SK-N-SH treated with all-trans-retinoic acid at 6 μM for 48 hours (cell line): ENCODE measurements around the gene ETV6.

Experiments
- ATAC-seq: fragments of 200-7000 bp; cut with Tn5 transposase; 3 replicates; pipeline ENCODE4 v1.9.1; 2020; ENCODE audit warnings: mild to moderate bottlenecking, moderate library complexity
- ARNTL ChIP-seq: fragments of 450-650 bp; formaldehyde crosslinking; IDR thresholded peaks from 2 replicates; pipeline ENCODE4 v1.5.0; 2020; ENCODE audit warnings: low read depth, mild to moderate bottlenecking, moderate library complexity, borderline replicate concordance
- BACH2 ChIP-seq: fragments of 250-450 bp; sonication (Bioruptor Pico); IDR thresholded peaks from 2 replicates; pipeline ENCODE4 v1.9.0; 2021; ENCODE audit warnings: mild to moderate bottlenecking, borderline replicate concordance
- CREB5 ChIP-seq: fragments of 250-450 bp; sonication (Bioruptor Pico); IDR thresholded peaks from 2 replicates; pipeline ENCODE4 v1.5.1; 2020; ENCODE audit warnings: low read depth, mild to moderate bottlenecking, moderate library complexity
- CSDC2 ChIP-seq: fragments of 250-450 bp; sonication (Bioruptor Pico); IDR thresholded peaks from 2 replicates; pipeline ENCODE4 v1.5.0; 2020; ENCODE audit warnings: mild to moderate bottlenecking, moderate library complexity
- ESRRG ChIP-seq: fragments of 250-450 bp; sonication (Bioruptor Pico); IDR thresholded peaks from 2 replicates; pipeline ENCODE4 v1.6.1; 2021; ENCODE audit warnings: mild to moderate bottlenecking
- GLIS3 ChIP-seq: fragments of 250-450 bp; sonication (Bioruptor Pico); IDR thresholded peaks from 2 replicates; pipeline ENCODE4 v1.5.0; 2020; ENCODE audit warnings: mild to moderate bottlenecking, moderate library complexity
- ISL1 ChIP-seq: fragments of 250-450 bp; sonication (Bioruptor Pico); IDR thresholded peaks from 2 replicates; pipeline ENCODE4 v2.1.2; 2022; ENCODE audit warnings: mild to moderate bottlenecking, moderate library complexity
- OSR1 ChIP-seq: fragments of 250-450 bp; sonication (Bioruptor Pico); IDR thresholded peaks from 2 replicates; pipeline ENCODE4 v1.8.0; 2022; ENCODE audit warnings: moderate library complexity, mild to moderate bottlenecking, inconsistent platforms
- SNAI2 ChIP-seq: fragments of 250-450 bp; sonication (Bioruptor Pico); IDR thresholded peaks from 2 replicates; pipeline ENCODE4 v1.5.0; 2020; ENCODE audit warnings: mild to moderate bottlenecking, moderate library complexity
- ZC3H10 ChIP-seq: fragments of 250-450 bp; sonication (Bioruptor Pico); IDR thresholded peaks from 2 replicates; pipeline ENCODE4 v1.5.1; 2021; ENCODE audit warnings: mild to moderate bottlenecking, moderate library complexity
- ZFP3 ChIP-seq: fragments of 250-450 bp; sonication (Bioruptor Pico); IDR thresholded peaks from 2 replicates; pipeline ENCODE4 v1.5.0; 2020; ENCODE audit warnings: mild to moderate bottlenecking, moderate library complexity
- ZNF565 ChIP-seq: fragments of 450-650 bp; formaldehyde crosslinking; conservative IDR thresholded peaks from 2 replicates; pipeline ENCODE4 v1.5.0; 2020; ENCODE audit warnings: low read depth, mild to moderate bottlenecking, moderate library complexity
- ZNF70 ChIP-seq: fragments of 450-650 bp; formaldehyde crosslinking; IDR thresholded peaks from 2 replicates; pipeline ENCODE4 v1.5.0; 2020; ENCODE audit warnings: mild to moderate bottlenecking, moderate library complexity
- ZNF8 ChIP-seq: fragments of 450-650 bp; formaldehyde crosslinking; IDR thresholded peaks from 2 replicates; pipeline ENCODE4 v1.5.0; 2020; ENCODE audit warnings: mild to moderate bottlenecking, moderate library complexity
- TF ChIP-seq, protein P1 (sequence below): fragments of 250-450 bp; sonication (Bioruptor Pico); IDR thresholded peaks from 2 replicates; pipeline ENCODE4 v1.8.0; 2021; ENCODE audit warnings: low read depth, mild to moderate bottlenecking, moderate library complexity, borderline replicate concordance
- TF ChIP-seq, protein P2 (sequence below): fragments of 250-450 bp; sonication (Bioruptor Pico); IDR thresholded peaks from 2 replicates; pipeline ENCODE4 v1.5.0; 2020; ENCODE audit warnings: mild to moderate bottlenecking, moderate library complexity
- TF ChIP-seq, protein P3 (sequence below): fragments of 250-450 bp; sonication (Bioruptor Pico); IDR thresholded peaks from 2 replicates; pipeline ENCODE4 v1.5.1; 2021; ENCODE audit warnings: mild to moderate bottlenecking, moderate library complexity

Gene ETV6

DNA sequence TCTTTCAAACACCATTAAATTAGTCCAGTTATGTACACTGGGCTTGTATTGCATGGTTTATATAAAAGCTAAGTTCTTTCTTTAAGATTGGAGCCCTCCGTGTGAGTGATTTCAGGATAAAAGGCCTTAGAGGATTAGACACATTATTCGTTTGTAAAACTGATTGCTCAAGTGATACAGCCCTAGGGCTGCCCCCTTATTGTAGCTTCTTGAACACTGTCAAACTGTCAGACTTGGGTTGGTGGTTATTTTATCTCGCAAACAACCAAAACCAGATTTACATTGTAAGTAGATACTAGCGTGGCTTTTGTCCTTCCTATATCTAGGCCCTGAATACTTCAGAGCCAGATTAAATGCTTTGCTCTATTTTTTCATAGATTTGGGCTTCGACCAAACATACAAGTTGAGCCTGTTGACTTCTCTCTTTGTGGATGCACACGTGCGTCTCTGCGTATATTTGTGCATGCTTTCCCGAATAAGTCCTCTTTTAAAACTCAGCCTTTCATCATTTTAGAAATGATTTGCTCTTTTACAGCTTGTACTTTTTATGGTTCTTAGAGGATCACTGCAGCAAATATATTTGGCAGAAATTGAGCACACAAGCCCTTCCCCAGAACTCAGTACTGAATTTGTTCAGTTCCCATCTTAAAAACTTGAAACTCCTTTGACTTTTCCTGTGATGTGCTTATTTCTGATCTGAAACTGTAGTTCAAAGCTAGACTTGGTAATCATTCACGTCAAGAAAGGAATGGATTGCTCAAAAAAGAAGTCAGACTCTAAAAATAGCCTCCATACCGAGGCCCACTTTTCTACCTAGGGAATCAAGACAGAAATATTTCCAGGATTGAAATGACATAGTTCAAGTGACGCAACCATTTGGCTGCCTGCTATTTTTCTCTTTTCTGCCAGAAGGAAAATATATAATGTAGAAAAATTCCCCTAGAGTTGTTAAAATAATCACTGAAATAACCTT lies 129.5 kb downstream of the ETV6 start:
- no peak for ATAC-seq
- TF ChIP-seq GLIS3 = no peak

DNA sequence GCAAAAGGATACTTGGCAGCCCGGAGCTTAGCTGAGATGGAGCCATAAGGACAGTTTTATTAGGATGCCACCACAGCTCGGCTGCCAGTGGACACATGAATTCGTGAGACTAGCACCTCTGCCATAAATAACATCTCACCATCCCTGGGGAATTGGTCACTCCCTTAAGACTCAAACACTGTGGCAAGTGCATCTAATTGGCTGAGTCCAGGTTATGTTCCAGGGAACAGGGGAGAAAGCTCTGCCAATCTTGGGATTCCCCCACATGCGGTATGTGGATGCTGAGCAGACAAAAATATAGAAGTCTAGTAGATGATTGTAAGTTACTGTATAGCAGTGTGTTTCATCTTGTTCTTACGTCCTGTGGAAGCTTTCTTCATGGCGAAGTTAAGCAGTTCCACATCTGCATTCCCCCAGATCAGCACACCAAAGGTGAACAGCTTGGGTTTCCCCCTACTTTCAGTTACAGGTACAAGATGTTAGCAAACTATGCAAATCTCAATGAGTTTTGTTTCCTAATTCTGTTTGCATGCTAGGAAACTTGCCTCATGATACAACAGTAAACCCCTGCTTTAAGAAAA lies 131.1 kb downstream of the ETV6 start:
- ATAC-seq = no peak
- TF ChIP-seq ISL1 (no peak), ARNTL (CRISPR knock-in tag) (no peak), GLIS3 (no peak), BACH2 (CRISPR knock-in tag) (no peak), ZNF8 (CRISPR knock-in tag) (no peak), OSR1 (CRISPR knock-in tag) (no peak), SNAI2 (no peak), ESRRG (CRISPR knock-in tag) (no peak), ZNF565 (CRISPR knock-in tag) (no peak), ZFP3 (CRISPR knock-in tag) (no peak), CSDC2 (CRISPR knock-in tag) (no peak)
- TF ChIP-seq, protein P1, sequence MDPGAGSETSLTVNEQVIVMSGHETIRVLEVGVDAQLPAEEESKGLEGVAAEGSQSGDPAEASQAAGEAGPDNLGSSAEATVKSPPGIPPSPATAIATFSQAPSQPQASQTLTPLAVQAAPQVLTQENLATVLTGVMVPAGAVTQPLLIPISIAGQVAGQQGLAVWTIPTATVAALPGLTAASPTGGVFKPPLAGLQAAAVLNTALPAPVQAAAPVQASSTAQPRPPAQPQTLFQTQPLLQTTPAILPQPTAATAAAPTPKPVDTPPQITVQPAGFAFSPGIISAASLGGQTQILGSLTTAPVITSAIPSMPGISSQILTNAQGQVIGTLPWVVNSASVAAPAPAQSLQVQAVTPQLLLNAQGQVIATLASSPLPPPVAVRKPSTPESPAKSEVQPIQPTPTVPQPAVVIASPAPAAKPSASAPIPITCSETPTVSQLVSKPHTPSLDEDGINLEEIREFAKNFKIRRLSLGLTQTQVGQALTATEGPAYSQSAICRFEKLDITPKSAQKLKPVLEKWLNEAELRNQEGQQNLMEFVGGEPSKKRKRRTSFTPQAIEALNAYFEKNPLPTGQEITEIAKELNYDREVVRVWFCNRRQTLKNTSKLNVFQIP (CRISPR knock-in tag) = no peak
- TF ChIP-seq, protein P2, sequence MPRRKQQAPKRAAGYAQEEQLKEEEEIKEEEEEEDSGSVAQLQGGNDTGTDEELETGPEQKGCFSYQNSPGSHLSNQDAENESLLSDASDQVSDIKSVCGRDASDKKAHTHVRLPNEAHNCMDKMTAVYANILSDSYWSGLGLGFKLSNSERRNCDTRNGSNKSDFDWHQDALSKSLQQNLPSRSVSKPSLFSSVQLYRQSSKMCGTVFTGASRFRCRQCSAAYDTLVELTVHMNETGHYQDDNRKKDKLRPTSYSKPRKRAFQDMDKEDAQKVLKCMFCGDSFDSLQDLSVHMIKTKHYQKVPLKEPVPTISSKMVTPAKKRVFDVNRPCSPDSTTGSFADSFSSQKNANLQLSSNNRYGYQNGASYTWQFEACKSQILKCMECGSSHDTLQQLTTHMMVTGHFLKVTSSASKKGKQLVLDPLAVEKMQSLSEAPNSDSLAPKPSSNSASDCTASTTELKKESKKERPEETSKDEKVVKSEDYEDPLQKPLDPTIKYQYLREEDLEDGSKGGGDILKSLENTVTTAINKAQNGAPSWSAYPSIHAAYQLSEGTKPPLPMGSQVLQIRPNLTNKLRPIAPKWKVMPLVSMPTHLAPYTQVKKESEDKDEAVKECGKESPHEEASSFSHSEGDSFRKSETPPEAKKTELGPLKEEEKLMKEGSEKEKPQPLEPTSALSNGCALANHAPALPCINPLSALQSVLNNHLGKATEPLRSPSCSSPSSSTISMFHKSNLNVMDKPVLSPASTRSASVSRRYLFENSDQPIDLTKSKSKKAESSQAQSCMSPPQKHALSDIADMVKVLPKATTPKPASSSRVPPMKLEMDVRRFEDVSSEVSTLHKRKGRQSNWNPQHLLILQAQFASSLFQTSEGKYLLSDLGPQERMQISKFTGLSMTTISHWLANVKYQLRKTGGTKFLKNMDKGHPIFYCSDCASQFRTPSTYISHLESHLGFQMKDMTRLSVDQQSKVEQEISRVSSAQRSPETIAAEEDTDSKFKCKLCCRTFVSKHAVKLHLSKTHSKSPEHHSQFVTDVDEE = no peak

DNA sequence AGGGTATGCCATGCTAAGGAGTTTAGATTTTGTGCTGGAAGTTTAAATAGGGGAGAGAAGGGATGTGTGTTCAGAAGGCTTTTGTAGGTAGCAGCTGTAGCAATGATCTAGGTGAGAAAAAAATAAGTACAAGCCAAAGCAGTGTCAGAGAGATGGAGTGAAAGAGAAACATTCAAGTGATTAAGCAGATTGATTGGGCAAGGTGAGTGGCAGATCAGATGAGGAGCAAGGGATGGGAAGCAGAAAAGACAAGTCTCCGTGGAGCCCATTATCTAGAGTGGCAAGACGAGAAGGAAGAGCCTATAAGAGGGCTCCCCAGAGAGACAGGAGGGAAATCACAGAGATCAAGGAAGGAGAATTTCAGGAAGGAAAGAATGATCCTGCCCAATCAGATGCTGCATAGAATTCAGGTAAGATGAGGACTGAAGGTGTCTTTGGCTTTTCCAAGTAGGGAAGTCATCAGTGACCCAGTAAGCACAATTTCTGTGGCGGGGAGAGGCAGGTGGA lies 133.5 kb downstream of the ETV6 start:
- no peak for TF ChIP-seq ZNF70 (CRISPR knock-in tag)
- no peak for TF ChIP-seq ESRRG (CRISPR knock-in tag)
- TF ChIP-seq, protein P3, sequence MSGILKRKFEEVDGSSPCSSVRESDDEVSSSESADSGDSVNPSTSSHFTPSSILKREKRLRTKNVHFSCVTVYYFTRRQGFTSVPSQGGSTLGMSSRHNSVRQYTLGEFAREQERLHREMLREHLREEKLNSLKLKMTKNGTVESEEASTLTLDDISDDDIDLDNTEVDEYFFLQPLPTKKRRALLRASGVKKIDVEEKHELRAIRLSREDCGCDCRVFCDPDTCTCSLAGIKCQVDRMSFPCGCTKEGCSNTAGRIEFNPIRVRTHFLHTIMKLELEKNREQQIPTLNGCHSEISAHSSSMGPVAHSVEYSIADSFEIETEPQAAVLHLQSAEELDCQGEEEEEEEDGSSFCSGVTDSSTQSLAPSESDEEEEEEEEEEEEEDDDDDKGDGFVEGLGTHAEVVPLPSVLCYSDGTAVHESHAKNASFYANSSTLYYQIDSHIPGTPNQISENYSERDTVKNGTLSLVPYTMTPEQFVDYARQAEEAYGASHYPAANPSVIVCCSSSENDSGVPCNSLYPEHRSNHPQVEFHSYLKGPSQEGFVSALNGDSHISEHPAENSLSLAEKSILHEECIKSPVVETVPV (CRISPR knock-in tag) = no peak
- TF ChIP-seq BACH2 (CRISPR knock-in tag) = no peak
- TF ChIP-seq ARNTL (CRISPR knock-in tag) = no peak
- no peak for TF ChIP-seq CREB5 (CRISPR knock-in tag)
- TF ChIP-seq, protein P1 (CRISPR knock-in tag) = no peak
- no peak for TF ChIP-seq OSR1 (CRISPR knock-in tag)
- no peak for TF ChIP-seq ZC3H10 (CRISPR knock-in tag)
- no peak for TF ChIP-seq ZFP3 (CRISPR knock-in tag)
- no peak for TF ChIP-seq ZNF565 (CRISPR knock-in tag)
- no peak for TF ChIP-seq GLIS3
- no peak for TF ChIP-seq ISL1
- no peak for ATAC-seq
